SK-N-SH (cell line): ENCODE measurements around the gene ZMAT1.

Experiments
- CHD2 ChIP-seq: fragments of 150-350 bp; IDR thresholded peaks from 2 replicates; pipeline ENCODE4 v1.6.1; 2018; ENCODE audit warnings: low read length; ENCODE audit not compliant: partially characterized antibody
- CTCF ChIP-seq: fragments of 200-600 bp; sonication (generic); IDR thresholded peaks from 2 replicates; pipeline ENCODE4 v1.6.1; 2017; ENCODE audit warnings: antibody characterized with exemption, mild to moderate bottlenecking, moderate library complexity
- EP300 ChIP-seq, 2 experiments: IDR thresholded peaks; 2 replicates each; pipeline versions ENCODE4 v1.4.0 to v1.6.1; 2012; ENCODE audit warnings: borderline replicate concordance in 1 of 2, low read depth in 1 of 2, low read length in 1 of 2
- EZH2phosphoT487 ChIP-seq: fragments of 200-600 bp; sonication (generic); IDR thresholded peaks from 2 replicates; pipeline ENCODE4 v1.6.1; 2017; ENCODE audit warnings: low read depth, mixed run types, mild to moderate bottlenecking, antibody characterized with exemption, moderate library complexity, borderline replicate concordance
- FOXJ3 ChIP-seq: sonication (generic); formaldehyde crosslinking; IDR thresholded peaks from 2 replicates; pipeline ENCODE4 v1.5.1; 2020; ENCODE audit warnings: mild to moderate bottlenecking, missing genetic modification reagents
- JUND ChIP-seq: IDR thresholded peaks from 2 replicates; pipeline ENCODE4 v1.4.0; 2012
- POLR2AphosphoS5 ChIP-seq: IDR thresholded peaks from 2 replicates; pipeline ENCODE4 v1.6.1; 2012; ENCODE audit warnings: low read depth, low read length
- SMC3 ChIP-seq: IDR thresholded peaks from 2 replicates; pipeline ENCODE4 v1.6.1; 2012; ENCODE audit warnings: low read depth, low read length, improper control_type of control experiment
- TAF1 ChIP-seq: IDR thresholded peaks from 2 replicates; pipeline ENCODE4 v1.6.1; 2012; ENCODE audit warnings: low read depth, mild to moderate bottlenecking, low read length, moderate library complexity, borderline replicate concordance
- TCF12 ChIP-seq: IDR thresholded peaks from 2 replicates; pipeline ENCODE4 v1.4.0; 2012
- USF2 ChIP-seq: fragments of 150-350 bp; IDR thresholded peaks from 2 replicates; pipeline ENCODE4 v1.6.1; 2017; ENCODE audit warnings: antibody characterized with exemption, low read length, low read depth, borderline replicate concordance

- TF ChIP-seq JUND: no peak
- TF ChIP-seq CTCF: no peak
- TF ChIP-seq FOXJ3 (CRISPR knock-in tag): no peak
- TF ChIP-seq TAF1: no peak
- no peak for TF ChIP-seq POLR2AphosphoS5
- no peak for TF ChIP-seq EP300 (IDR thresholded peaks at IDR 0.05; ENCODE audit: borderline replicate concordance in 1 of 2, low read depth in 1 of 2, low read length in 1 of 2)
- TF ChIP-seq TCF12: no peak
- TF ChIP-seq EZH2phosphoT487: no peak
- no peak for TF ChIP-seq SMC3
- no peak for TF ChIP-seq USF2
- no peak for TF ChIP-seq CHD2
These were observed 18.8 kb upstream of the ZMAT1 start for GRCh38 chrX:101950581-101950980.
